K562 (cell line): ENCODE measurements around the gene DAB1. TPM values are rescaled to one million over a fixed set of nuclear protein-coding genes. Genes with fewer than 3 reads are reported as not detected.
A peak's percentile ranks its signal among the peaks of the same experiment; 100 is the strongest.

ENCODE experiments used
- ATAC-seq: fragments of 200-7000 bp; cut with Tn5 transposase; 3 replicates; pipeline ENCODE4 v1.9.1; 2020; ENCODE audit warnings: moderate library complexity
- BruUV-seq: library from RNA; stranded (reverse); fragments of 400-500 nt; replicated peaks from 2 replicates; lab custom pipeline; 2021; lab: Mats Ljungman, UMichigan
- CTCF ChIA-PET: fragments of 300-600 bp; formaldehyde crosslinking; extraction: SDS; loops from one replicate; lab custom pipeline; 2021; ENCODE audit warnings: low intra/inter-chr PET ratio; lab: Yijun Ruan, JAX
- POLR2A ChIA-PET: fragments of 300-600, 350-650 bp; sonication (Branson Sonifier 250); formaldehyde crosslinking; extraction: SDS; loops from one replicate; lab custom pipeline; 2021; ENCODE audit warnings: antibody characterized with exemption, inconsistent platforms; lab: Yijun Ruan, JAX
- DNase-seq, 4 experiments: peaks; one replicate each; pipeline versions ENCODE4 v3.0.0 to v3.0.0-alpha.2; 2011 to 2018; ENCODE audit warnings: low spot score in 3 of 4, mixed read lengths in 3 of 4; ENCODE audit errors: extremely low read depth in 1 of 4
- FAIRE-seq: peaks from 2 replicates; lab custom pipeline; 2011; peaks lifted over from hg19 to GRCh38; lab: Jason Lieb, UNC
- H2AFZ ChIP-seq: 2 replicates; pipeline ENCODE4 v1.6.0; 2011; ENCODE audit warnings: low read depth, low read length, control low read depth, inconsistent platforms
- H3K27ac ChIP-seq: fragments of 200-600 bp; 3 replicates; pipeline ENCODE4 v1.8.0; 2011; ENCODE audit warnings: low read depth, mild to moderate bottlenecking, control low read depth, inconsistent platforms, low read length, moderate library complexity, mixed read lengths; ENCODE audit errors: extremely low read depth
- H3K27me3 ChIP-seq, 2 experiments: fragments of 300-600 bp in 1 of 2; 2 replicates in 1 of 2; 3 replicates in 1 of 2; pipeline versions ENCODE4 v1.6.0 to v1.8.0; 2011; ENCODE audit warnings: inconsistent platforms in 2 of 2, low read length in 2 of 2, mild to moderate bottlenecking in 1 of 2, mixed read lengths in 1 of 2, moderate library complexity in 1 of 2; ENCODE audit not compliant: control insufficient read depth in 2 of 2, insufficient read depth in 2 of 2
- H3K36me3 ChIP-seq: fragments of 300-600 bp; 3 replicates; pipeline ENCODE4 v1.8.0; 2011; ENCODE audit warnings: mild to moderate bottlenecking, low read length, inconsistent platforms; ENCODE audit not compliant: control insufficient read depth, insufficient read depth
- H3K4me1 ChIP-seq, 2 experiments: fragments of 200-600 bp in 1 of 2; replicated peaks in 1 of 2; 2 replicates in 1 of 2; 3 replicates in 1 of 2; pipeline versions ENCODE4 v1.5.1 to v1.8.0; 2011; ENCODE audit warnings: inconsistent platforms in 2 of 2, low read length in 2 of 2, mild to moderate bottlenecking in 1 of 2, mixed read lengths in 1 of 2, moderate library complexity in 1 of 2; ENCODE audit not compliant: control insufficient read depth in 2 of 2, insufficient read depth in 2 of 2
- H3K4me2 ChIP-seq: 2 replicates; pipeline ENCODE4 v1.6.1; 2011; ENCODE audit warnings: low read length, control low read depth, inconsistent platforms, mixed read lengths; ENCODE audit not compliant: insufficient read depth
- H3K4me3 ChIP-seq: fragments of 200-600 bp; sonication (generic), shearing (Covaris generic); 2 replicates; pipeline ENCODE4 v1.5.1; 2016; ENCODE audit warnings: control low read depth, inconsistent platforms
- H3K79me2 ChIP-seq: fragments of 200-600 bp; 3 replicates; pipeline ENCODE4 v1.8.0; 2011; ENCODE audit warnings: low read length, inconsistent platforms; ENCODE audit not compliant: control insufficient read depth, insufficient read depth
- H3K9ac ChIP-seq, 2 experiments: 2 replicates each; pipeline versions ENCODE4 v1.6.0 to v1.6.1; 2011; ENCODE audit warnings: low read depth in 2 of 2, low read length in 2 of 2, control low read depth in 1 of 2, inconsistent platforms in 1 of 2, mild to moderate bottlenecking in 1 of 2, mixed read lengths in 1 of 2; ENCODE audit not compliant: insufficient read depth in 1 of 2
- H3K9me1 ChIP-seq: one replicate; pipeline ENCODE4 v1.6.0; 2011; ENCODE audit warnings: inconsistent platforms, mild to moderate bottlenecking, low read length, moderate library complexity; ENCODE audit not compliant: control insufficient read depth, insufficient read depth
- H3K9me3 ChIP-seq: replicated peaks from 2 replicates; pipeline ENCODE4 v1.5.1; 2011; ENCODE audit warnings: low read depth, low read length, inconsistent platforms; ENCODE audit not compliant: control insufficient read depth, insufficient read depth
- H4K20me1 ChIP-seq: replicated peaks from 2 replicates; pipeline ENCODE4 v1.6.1; 2011; ENCODE audit warnings: low read length, inconsistent platforms, mixed read lengths; ENCODE audit not compliant: control insufficient read depth, insufficient read depth
- ARID1B ChIP-seq: fragments of 450-650 bp; IDR thresholded peaks from 2 replicates; pipeline ENCODE4 v1.6.1; 2016; ENCODE audit warnings: antibody characterized with exemption, mild to moderate bottlenecking, inconsistent platforms
- CBFA2T2 ChIP-seq: fragments of 450-650 bp; conservative IDR thresholded peaks from 2 replicates; pipeline ENCODE4 v1.6.1; 2017; ENCODE audit warnings: mild to moderate bottlenecking
- CBFA2T3 ChIP-seq: fragments of 450-650 bp; IDR thresholded peaks from 2 replicates; pipeline ENCODE4 v1.6.1; 2017
- KLF16 ChIP-seq: IDR thresholded peaks from 2 replicates; pipeline ENCODE4 v1.6.1; 2016; ENCODE audit warnings: antibody characterized with exemption
- PCBP2 ChIP-seq: fragments of 200-400 bp; formaldehyde crosslinking; IDR thresholded peaks from 2 replicates; pipeline ENCODE4 v1.6.1; 2018; ENCODE audit warnings: low read length, low read depth, mild to moderate bottlenecking, moderate library complexity; ENCODE audit not compliant: poor library complexity, severe bottlenecking
- TAL1 ChIP-seq: fragments of 450-650 bp; IDR thresholded peaks from 2 replicates; pipeline ENCODE4 v1.6.1; 2016; ENCODE audit warnings: mild to moderate bottlenecking
- TCF3 ChIP-seq: sonication (generic); formaldehyde crosslinking; IDR thresholded peaks from 2 replicates; pipeline ENCODE4 v1.4.0; 2020; ENCODE audit warnings: mild to moderate bottlenecking, missing genetic modification reagents
- TEAD4 ChIP-seq, 2 experiments: sonication (generic) in 1 of 2; formaldehyde crosslinking in 1 of 2; IDR thresholded peaks; 2 replicates each; pipeline versions ENCODE4 v1.6.1 to v1.8.0; 2012 to 2022; ENCODE audit warnings: borderline replicate concordance in 1 of 2, inconsistent platforms in 1 of 2, low read length in 1 of 2, mild to moderate bottlenecking in 1 of 2, missing genetic modification reagents in 1 of 2
- ZFX ChIP-seq: sonication (generic); formaldehyde crosslinking; IDR thresholded peaks from 2 replicates; pipeline ENCODE4 v1.8.0; 2022; ENCODE audit warnings: mild to moderate bottlenecking, missing genetic modification reagents, moderate library complexity
- ZNF124 ChIP-seq: sonication (generic); formaldehyde crosslinking; IDR thresholded peaks from 2 replicates; pipeline ENCODE4 v1.8.1; 2022; ENCODE audit warnings: missing genetic modification reagents
- ZNF263 ChIP-seq: sonication (generic); formaldehyde crosslinking; IDR thresholded peaks from 2 replicates; pipeline ENCODE4 v1.8.0; 2022; ENCODE audit warnings: mild to moderate bottlenecking, missing genetic modification reagents, borderline replicate concordance
- ZNF766 ChIP-seq: fragments of 200-800 bp; sonication (Bioruptor generic); conservative IDR thresholded peaks from 2 replicates; pipeline ENCODE4 v1.6.1; 2016; ENCODE audit warnings: missing genetic modification characterization, missing compliant biosample characterization
- WGBS: fragments of 100-300 bp; shearing (Covaris generic); methylation state at CpG from one replicate; pipeline ENCODE4 v1.1.6; 2016; ENCODE audit warnings: low coverage, mixed read lengths; ENCODE audit not compliant: insufficient coverage; ENCODE audit errors: missing lambda C conversion rate; 5-methylcytosine and 5-hydroxymethylcytosine counted together
- in situ Hi-C: fragments of 300-500 bp; cut with MboI; formaldehyde crosslinking; loops from 4 replicates; pipeline ENCODE4 v1.15.0; 2018; ENCODE audit warnings: inconsistent platforms, mixed read lengths
- intact Hi-C: fragments of 100-400 bp; cut with micrococcal nuclease; formaldehyde crosslinking; loops from 2 replicates; pipeline ENCODE4 v1.14.2; 2022
- polyA plus RNA-seq, 8 experiments: library from polyadenylated mRNA; depleted of rRNA in 4 of 8; stranded (reverse) in 5 of 8; unstranded in 3 of 8; fragments of >200 nt; fragmentation: Nextera tagmentation in 2 of 8; fragmentation: Illumina TruSeq in 1 of 8; extraction: Ambion mirVana in 2 of 8; extraction: Trizol in 1 of 8; gene quantifications; 2 replicates each; pipeline versions ENCODE4 v1.2.1 to v1.2.3, GENCODE V29; 2011 to 2014; ENCODE audit warnings: inconsistent platforms in 1 of 8, missing spikeins in 1 of 8
- total RNA-seq, 7 experiments: library from RNA; depleted of rRNA in 6 of 7; stranded (reverse); fragments of >200 nt in 6 of 7; fragmentation: Illumina TruSeq in 2 of 7; extraction: Trizol in 2 of 7; gene quantifications; 2 replicates each; pipeline versions ENCODE4 v1.2.1 to v1.2.3, GENCODE V29; 2011 to 2021; ENCODE audit warnings: low replicate concordance in 1 of 7
- TF ChIP-seq, protein P1 (sequence below): fragments of 150-350 bp; IDR thresholded peaks from 2 replicates; pipeline ENCODE4 v1.6.1; 2014; ENCODE audit warnings: low read depth, mild to moderate bottlenecking, low read length, borderline replicate concordance

Gene DAB1
- total and polyA plus RNA-seq, 9 of the 15 experiments (the other 6 are each of a cell fraction or from before 2014, with no cell fraction given), result not detected

DNA sequence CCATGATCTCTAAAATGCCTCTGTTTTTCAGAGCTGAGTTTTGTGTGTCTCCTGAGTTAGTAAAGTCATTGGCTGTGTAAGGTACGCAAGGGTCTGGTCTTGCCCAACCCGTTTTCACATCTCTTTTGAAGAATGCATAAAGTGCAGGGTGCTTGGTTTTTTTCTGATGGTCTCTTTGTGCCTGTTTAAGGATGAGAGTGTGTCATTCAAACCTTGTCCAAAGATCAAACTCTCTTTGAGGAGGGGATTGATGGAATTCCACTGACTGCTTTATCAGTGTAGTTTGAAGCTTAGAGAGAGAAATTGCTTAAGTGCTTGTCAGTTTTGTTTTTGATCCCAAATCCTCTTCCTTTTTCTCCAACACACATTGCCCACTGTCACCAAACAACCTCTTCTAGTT, 438.0 kb downstream of the DAB1 start (continued):
- TF ChIP-seq, protein P1, sequence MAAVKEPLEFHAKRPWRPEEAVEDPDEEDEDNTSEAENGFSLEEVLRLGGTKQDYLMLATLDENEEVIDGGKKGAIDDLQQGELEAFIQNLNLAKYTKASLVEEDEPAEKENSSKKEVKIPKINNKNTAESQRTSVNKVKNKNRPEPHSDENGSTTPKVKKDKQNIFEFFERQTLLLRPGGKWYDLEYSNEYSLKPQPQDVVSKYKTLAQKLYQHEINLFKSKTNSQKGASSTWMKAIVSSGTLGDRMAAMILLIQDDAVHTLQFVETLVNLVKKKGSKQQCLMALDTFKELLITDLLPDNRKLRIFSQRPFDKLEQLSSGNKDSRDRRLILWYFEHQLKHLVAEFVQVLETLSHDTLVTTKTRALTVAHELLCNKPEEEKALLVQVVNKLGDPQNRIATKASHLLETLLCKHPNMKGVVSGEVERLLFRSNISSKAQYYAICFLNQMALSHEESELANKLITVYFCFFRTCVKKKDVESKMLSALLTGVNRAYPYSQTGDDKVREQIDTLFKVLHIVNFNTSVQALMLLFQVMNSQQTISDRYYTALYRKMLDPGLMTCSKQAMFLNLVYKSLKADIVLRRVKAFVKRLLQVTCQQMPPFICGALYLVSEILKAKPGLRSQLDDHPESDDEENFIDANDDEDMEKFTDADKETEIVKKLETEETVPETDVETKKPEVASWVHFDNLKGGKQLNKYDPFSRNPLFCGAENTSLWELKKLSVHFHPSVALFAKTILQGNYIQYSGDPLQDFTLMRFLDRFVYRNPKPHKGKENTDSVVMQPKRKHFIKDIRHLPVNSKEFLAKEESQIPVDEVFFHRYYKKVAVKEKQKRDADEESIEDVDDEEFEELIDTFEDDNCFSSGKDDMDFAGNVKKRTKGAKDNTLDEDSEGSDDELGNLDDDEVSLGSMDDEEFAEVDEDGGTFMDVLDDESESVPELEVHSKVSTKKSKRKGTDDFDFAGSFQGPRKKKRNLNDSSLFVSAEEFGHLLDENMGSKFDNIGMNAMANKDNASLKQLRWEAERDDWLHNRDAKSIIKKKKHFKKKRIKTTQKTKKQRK, result no peak
- TF ChIP-seq ZFX (no peak), ZNF263 (CRISPR knock-in tag) (no peak)

DNA sequence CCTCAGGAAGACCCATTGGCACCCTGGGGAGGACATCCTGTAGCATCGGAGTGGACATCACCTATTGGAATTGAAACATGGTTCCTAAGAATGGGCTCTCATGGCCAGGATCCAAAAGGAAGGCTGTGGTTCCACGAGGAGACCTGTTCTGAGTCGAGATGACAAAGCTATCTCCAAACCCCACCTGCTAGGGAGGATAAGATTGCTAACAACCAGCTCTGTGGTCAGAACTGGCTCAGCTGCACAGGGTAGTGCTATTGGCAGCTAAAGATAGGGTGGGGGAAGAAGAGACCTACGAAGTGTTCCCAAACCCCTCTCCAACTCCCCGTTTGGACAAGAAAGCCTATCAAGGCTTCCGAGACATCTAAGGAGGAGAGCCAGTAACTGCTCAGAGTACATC, 440.4 kb downstream of the DAB1 start:
- Histone ChIP-seq H3K36me3 (no peaks in the 10 kb centered on the region), H3K4me2 (no peak overlapping the region), H4K20me1 (no peaks in the 10 kb centered on the region), H3K9ac (no peak overlapping the region), H3K9me1 (no peaks in the 10 kb centered on the region), H3K79me2 (no peaks in the 10 kb centered on the region), H3K4me3 (no peak overlapping the region), H2AFZ (no peak overlapping the region), H3K27me3 (peaks cover 0 to 6% of the 10 kb centered on the region in 2 experiments; a peak in 1 of 5 replicates), H3K27ac (no peak overlapping the region), H3K9me3 (no peaks in the 10 kb centered on the region), H3K4me1 (no peaks in the 10 kb centered on the region)
- ChIA-PET POLR2A (no interaction called here), CTCF (no interaction called here)
- no TSS peak for BruUV-seq
- in situ Hi-C loops, result no loop called here
- FAIRE-seq (no peak), DNase-seq (peak in 1 of 4 experiments; percentile 4), ATAC-seq (no peak)
- intact Hi-C loops, result no loop called here
- WGBS, result 0% methylated on average over 5 of the region's 6 CpGs
- no peak for TF ChIP-seq ZNF124 (CRISPR knock-in tag)
- TF ChIP-seq ARID1B, result peak; percentile 21; the same call in 1 of the 2 replicates
- TF ChIP-seq PCBP2, result no peak
- 0 out of 2 replicates have a peak, but pooled peaks have one; percentile 8 for TF ChIP-seq KLF16
- no peak for TF ChIP-seq ZNF766 (CRISPR knock-in tag)
- peak; percentile 59; the same call in 1 of the 2 replicates for TF ChIP-seq TEAD4 (IDR thresholded peaks at IDR 0.05; ENCODE audit: low read length)
- no peak for TF ChIP-seq TEAD4 (CRISPR knock-in tag; IDR thresholded peaks at IDR 0.05; ENCODE audit: borderline replicate concordance)
- peak; percentile 61 for TF ChIP-seq TAL1
- TF ChIP-seq CBFA2T3, result peak; percentile 51
- peak; percentile 30; the same call in 1 of the 2 replicates for TF ChIP-seq CBFA2T2
- TF ChIP-seq TCF3 (CRISPR knock-in tag), result peak; percentile 38; the same call in 1 of the 2 replicates
